ENCODE data around the gene OR6B2.

OR6B2 gene

GRCh38 chr2:240041363-240041762 lies 11.1 kb upstream of the OR6B2 start:
- DNase-seq (ENCODE audit: low read depth) = no peak

GRCh38 chr2:240037358-240037757 lies 7.1 kb upstream of the OR6B2 start:
- no peak for DNase-seq (ENCODE audit: low read depth)

- DNase-seq (ENCODE audit: low read depth) = no peak
Measured at GRCh38 chr2:240033330-240033678, 3.1 kb upstream of the OR6B2 start.

- no peak for DNase-seq (ENCODE audit: low read depth)
Measured at GRCh38 chr2:240032406-240033329, 2.4 kb upstream of the OR6B2 start.

- no peak for DNase-seq (ENCODE audit: low read depth)
Measured at GRCh38 chr2:240024766-240025165, 5.5 kb downstream of the OR6B2 start.

- no peak for DNase-seq (ENCODE audit: low read depth)
Measured at GRCh38 chr2:240023792-240024191, 6.4 kb downstream of the OR6B2 start.

GRCh38 chr2:240021488-240022104 lies 8.6 kb downstream of the OR6B2 start:
- DNase-seq (ENCODE audit: low read depth) = peak; percentile 41

- no peak for DNase-seq (ENCODE audit: low read depth)
Measured at GRCh38 chr2:240018071-240018750, 12.0 kb downstream of the OR6B2 start.

GRCh38 chr2:240014327-240014726 lies 15.9 kb downstream of the OR6B2 start:
- no peak for DNase-seq (ENCODE audit: low read depth)

- no peak for DNase-seq (ENCODE audit: low read depth)
Measured at GRCh38 chr2:240013343-240013742, 16.9 kb downstream of the OR6B2 start.

GRCh38 chr2:240002983-240003382 lies 27.2 kb downstream of the OR6B2 start:
- no peak for DNase-seq (ENCODE audit: low read depth)

GRCh38 chr2:240000671-240001070 lies 29.6 kb downstream of the OR6B2 start:
- no peak for DNase-seq (ENCODE audit: low read depth)

GRCh38 chr2:239997686-239998409 lies 32.4 kb downstream of the OR6B2 start:
- no peak for DNase-seq (ENCODE audit: low read depth)

GRCh38 chr2:239994086-239994485 lies 36.1 kb downstream of the OR6B2 start:
- no peak for DNase-seq (ENCODE audit: low read depth)

GRCh38 chr2:239993291-239993690 lies 36.9 kb downstream of the OR6B2 start:
- DNase-seq (ENCODE audit: low read depth) = no peak

GRCh38 chr2:239991689-239992314 lies 38.4 kb downstream of the OR6B2 start:
- DNase-seq (ENCODE audit: low read depth) = no peak

GRCh38 chr2:239990966-239991365 lies 39.3 kb downstream of the OR6B2 start:
- no peak for DNase-seq (ENCODE audit: low read depth)

GRCh38 chr2:239985356-239985755 lies 44.9 kb downstream of the OR6B2 start:
- no peak for DNase-seq (ENCODE audit: low read depth)

- DNase-seq (ENCODE audit: low read depth) = no peak
Measured at GRCh38 chr2:239984421-239985194, 45.6 kb downstream of the OR6B2 start.

GRCh38 chr2:239983004-239983778 lies 47.0 kb downstream of the OR6B2 start:
- DNase-seq (ENCODE audit: low read depth) = no peak
